Epithelial cell of prostate (primary cell): ENCODE measurements around the gene RAB27B.
"Not testable (repeated sequence)": the region's sequence is repeated elsewhere in the genome, so short reads cannot be mapped to it uniquely, and the experiment has no call there.

Source experiments
- DNase-seq: peaks from one replicate; pipeline ENCODE4 v3.0.0-alpha.2; 2011; ENCODE audit warnings: low read depth, low spot score
- H3K27ac ChIP-seq: fragments of 450-650 bp; 2 replicates; pipeline ENCODE4 v1.5.1; 2017; ENCODE audit warnings: mild to moderate bottlenecking

The RAB27B gene

GRCh38 chr18:54813977-54814565 is 14.2 kb upstream of the RAB27B start:
- no peak for DNase-seq
- no peak overlapping the region for H3K27ac ChIP-seq

GRCh38 chr18:54815086-54815485 is 13.2 kb upstream of the RAB27B start:
- H3K27ac ChIP-seq, result no peak overlapping the region

GRCh38 chr18:54820785-54821275 is 7.4 kb upstream of the RAB27B start:
- not testable (repeated sequence) for H3K27ac ChIP-seq, DNase-seq

More at GRCh38 chr18:54815086-54815485, 13.2 kb upstream of the RAB27B start:
- DNase-seq, result no peak

GRCh38 chr18:54822872-54823845 is 5.1 kb upstream of the RAB27B start:
- no peak for DNase-seq
- H3K27ac ChIP-seq, result peak overlapping the region; percentile 78

DNA sequence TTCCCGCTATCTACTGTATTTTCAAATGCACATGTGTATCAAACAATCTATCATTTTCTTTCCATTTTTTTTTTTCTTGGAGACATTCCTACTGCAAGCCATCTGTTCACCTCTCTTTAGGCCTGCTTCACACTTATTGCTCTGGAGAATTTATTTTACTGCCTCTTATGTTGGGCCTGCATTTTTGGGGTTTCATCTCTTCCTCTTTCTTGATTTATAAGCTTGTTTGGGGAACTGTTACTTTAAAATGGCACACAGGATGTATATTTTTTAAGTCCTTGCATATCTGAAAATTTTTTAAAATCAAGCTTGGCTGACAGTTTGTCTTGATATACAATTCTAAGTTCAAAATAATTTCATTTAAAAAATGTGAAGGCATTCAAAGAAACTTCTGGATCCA is 3.5 kb upstream of the RAB27B start:
- H3K27ac ChIP-seq, result no peak overlapping the region
- DNase-seq, result no peak

- DNase-seq, result no peak
- no peak overlapping the region for H3K27ac ChIP-seq
Measured at GRCh38 chr18:54825601-54826344, 2.5 kb upstream of the RAB27B start.

DNA sequence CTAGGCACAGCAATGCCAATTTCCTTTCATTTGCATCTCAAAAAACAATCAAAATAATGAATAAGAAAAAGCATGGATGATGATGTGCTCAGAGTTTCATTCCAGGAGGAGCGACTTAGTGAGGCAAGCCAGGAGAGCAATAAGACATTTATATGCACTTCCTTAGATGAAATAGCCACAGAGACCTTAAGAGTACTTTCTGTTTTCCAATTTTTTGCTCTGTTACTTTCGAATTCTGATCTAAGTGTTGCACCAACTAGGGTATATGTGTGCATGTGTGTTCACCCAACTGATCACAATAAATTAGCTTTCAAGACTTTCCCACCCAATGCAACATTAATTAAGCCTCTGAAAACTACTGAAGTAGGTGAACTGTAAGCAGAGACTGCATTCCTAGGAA is 709 bp downstream of the RAB27B start:
- no peak for DNase-seq
- peak overlapping the region; percentile 82 for H3K27ac ChIP-seq

GRCh38 chr18:54829856-54830255 is 1.6 kb downstream of the RAB27B start:
- DNase-seq, result no peak
- H3K27ac ChIP-seq, result peak overlapping the region; percentile 82

DNA sequence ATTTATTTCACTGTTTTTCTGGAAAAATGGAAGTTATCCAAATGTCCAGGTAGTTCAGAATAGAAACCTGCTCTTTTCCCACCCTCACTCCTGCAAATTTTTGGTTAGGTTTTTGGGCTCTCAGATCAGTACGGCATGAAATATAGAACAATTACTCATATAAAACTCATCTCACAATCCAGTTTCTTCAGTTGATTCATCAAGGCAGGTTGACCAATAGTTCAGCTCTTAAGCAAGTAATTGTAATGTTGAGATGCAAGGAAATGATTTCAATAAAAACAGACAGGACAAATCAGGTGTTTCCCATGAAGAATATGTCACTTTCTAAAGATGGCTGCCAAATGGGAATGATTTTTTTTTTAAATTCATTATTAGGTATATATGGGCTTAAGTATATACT is 2.0 kb downstream of the RAB27B start:
- no peak for DNase-seq
- peak overlapping the region; percentile 82 for H3K27ac ChIP-seq

DNA sequence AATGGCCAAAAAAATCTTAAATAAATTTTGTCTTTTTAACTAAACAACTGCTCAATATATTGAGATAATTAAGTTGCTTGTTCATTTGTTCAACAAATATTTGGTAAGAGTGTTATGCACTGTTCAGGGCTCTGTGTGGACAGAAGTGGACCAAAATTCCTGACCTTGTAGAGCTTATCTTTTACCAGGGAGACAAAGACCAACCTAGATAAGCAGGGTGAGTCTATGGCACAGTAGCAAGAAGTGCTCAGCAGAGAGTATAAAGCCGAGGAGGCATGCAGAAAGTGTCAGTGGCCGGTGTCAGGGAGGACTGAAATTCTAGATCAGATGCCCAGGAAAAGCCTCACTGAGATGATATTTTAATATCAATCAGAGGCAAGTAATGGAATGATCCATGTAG is 2.6 kb downstream of the RAB27B start:
- no peak for DNase-seq

GRCh38 chr18:54835944-54836343 is 7.7 kb downstream of the RAB27B start:
- no peak overlapping the region for H3K27ac ChIP-seq
- DNase-seq, result no peak

More for the DNA sequence above, 2.6 kb downstream of the RAB27B start:
- H3K27ac ChIP-seq, result peak overlapping the region; percentile 82

DNA sequence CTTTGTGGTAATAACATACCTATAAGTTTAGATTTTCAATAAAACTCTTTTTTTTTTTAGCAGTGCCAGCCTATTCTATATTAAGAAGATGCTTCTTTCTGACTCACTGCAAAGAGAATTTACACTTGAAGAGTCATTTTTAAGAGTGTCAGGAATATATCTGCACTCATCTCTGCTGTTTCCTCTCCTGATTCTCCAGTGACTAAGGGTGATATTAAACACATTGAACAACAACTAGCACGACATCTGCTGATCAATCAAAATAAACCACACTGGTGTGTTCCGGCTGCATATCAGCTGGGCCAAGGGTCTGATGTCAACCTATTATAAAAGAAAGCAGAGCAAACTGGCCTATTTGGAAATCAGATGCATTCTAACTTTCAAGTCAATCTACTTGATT is 15.0 kb downstream of the RAB27B start:
- no peak overlapping the region for H3K27ac ChIP-seq
- DNase-seq, result no peak

GRCh38 chr18:54845787-54846186 is 17.5 kb downstream of the RAB27B start:
- no peak overlapping the region for H3K27ac ChIP-seq
- no peak for DNase-seq

- no peak overlapping the region for H3K27ac ChIP-seq
- DNase-seq, result no peak
Measured at GRCh38 chr18:54848121-54848520, 19.8 kb downstream of the RAB27B start.

- DNase-seq, result no peak
Measured at GRCh38 chr18:54849683-54850082, 21.4 kb downstream of the RAB27B start.

DNA sequence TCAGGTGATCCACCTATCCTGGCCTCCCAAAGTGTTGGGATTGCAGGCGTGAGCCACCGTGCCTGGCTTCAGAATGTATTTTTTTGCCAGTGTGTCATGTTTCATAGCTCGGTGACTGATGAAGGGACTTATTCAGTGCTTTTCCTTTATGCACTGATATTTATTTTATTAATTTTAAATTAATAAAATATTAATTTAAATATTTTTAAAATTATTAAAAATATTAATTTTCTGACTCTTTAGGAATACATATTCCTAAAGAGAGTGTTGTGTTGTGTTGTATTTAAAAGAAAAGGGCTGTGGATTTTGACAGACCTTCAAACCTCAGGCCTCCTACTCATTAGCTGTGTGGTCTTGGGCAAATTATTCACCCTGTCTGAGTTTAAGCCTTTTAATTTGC is 22.3 kb downstream of the RAB27B start:
- DNase-seq, result no peak
- no peak overlapping the region for H3K27ac ChIP-seq

More at GRCh38 chr18:54849683-54850082, 21.4 kb downstream of the RAB27B start:
- no peak overlapping the region for H3K27ac ChIP-seq

- no peak overlapping the region for H3K27ac ChIP-seq
- DNase-seq, result no peak
Measured at GRCh38 chr18:54852780-54853675, 24.8 kb downstream of the RAB27B start.

DNA sequence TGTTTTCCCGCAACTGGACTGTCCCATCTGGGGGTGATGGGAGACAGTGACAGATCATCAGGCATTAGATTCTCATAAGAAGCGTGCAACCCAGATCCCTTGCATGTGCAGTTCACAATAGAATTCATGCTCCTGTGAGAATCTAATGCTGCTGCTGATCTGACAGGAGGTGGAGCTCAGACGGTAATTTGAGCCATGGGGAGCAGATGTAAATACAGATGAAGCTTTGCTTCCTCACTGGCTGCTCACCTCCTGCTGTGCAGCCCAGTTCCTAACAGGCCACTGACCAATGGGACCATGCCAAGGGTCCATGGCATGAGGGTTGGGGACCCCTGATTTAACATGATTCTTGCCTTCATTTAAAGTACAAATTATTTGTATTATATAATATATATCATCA is 26.8 kb downstream of the RAB27B start:
- H3K27ac ChIP-seq, result not testable (repeated sequence)

DNA sequence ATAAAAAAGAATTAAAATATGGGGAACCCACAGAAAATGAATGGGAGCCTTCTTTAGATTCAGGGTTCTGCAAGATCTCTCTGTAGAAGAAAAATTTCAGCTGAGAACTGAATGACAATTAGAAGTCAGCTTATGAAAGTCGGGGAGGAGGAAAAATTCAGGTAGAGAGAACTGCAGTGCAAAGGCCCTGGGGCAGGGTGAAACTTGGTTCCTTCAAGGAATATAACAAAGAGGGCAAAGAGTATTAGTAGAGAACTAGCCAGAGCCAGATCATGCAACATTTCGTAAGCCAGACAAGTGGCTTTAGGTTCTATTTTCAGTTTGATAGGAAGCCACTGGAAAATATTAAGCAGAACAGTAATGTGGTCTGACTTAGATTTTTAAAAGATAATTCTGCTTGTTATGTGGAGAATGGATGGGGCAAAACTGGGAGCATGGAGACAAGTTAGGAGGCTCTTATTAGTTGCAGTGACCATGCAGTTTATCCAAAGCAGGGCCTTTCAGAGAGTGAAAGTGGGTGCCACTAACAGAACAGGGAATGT is 27.9 kb downstream of the RAB27B start:
- H3K27ac ChIP-seq, result no peak overlapping the region
- no peak for DNase-seq

More for the DNA sequence above, 26.8 kb downstream of the RAB27B start:
- DNase-seq, result not testable (repeated sequence)
